Endothelial cell of umbilical vein (primary cell): ENCODE measurements around the gene CAMK2N2. TPM values are rescaled to one million over a fixed set of nuclear protein-coding genes. Genes with fewer than 3 reads are reported as not detected.

Experiments
- BruUV-seq: library from RNA; stranded (reverse); fragments of 400-500 nt; replicated peaks from 2 replicates; lab custom pipeline; 2021; lab: Mats Ljungman, UMichigan
- CTCF ChIA-PET: fragments of 300-600, 350-600 bp; sonication (Branson Sonifier 250); formaldehyde crosslinking; loops from one replicate; lab custom pipeline; 2021; ENCODE audit warnings: antibody characterized with exemption, inconsistent platforms; lab: Charles Lee
- POLR2A ChIA-PET: fragments of 300-600, 350-600 bp; sonication (Branson Sonifier 250); formaldehyde crosslinking; loops from one replicate; lab custom pipeline; 2021; ENCODE audit warnings: antibody characterized with exemption, inconsistent platforms; lab: Charles Lee
- DNase-seq: peaks from one replicate; pipeline ENCODE4 v3.0.0-alpha.2; 2011; ENCODE audit warnings: low read depth, low spot score
- FAIRE-seq: peaks from 2 replicates; lab custom pipeline; 2011; peaks lifted over from hg19 to GRCh38; lab: Jason Lieb, UNC
- H2AFZ ChIP-seq: 2 replicates; pipeline ENCODE4 v1.6.0; 2012; ENCODE audit warnings: low read depth, low read length, control low read depth, inconsistent platforms
- H3K27ac ChIP-seq: 2 replicates; pipeline ENCODE4 v1.5.1; 2011; ENCODE audit warnings: low read depth, mild to moderate bottlenecking, control low read depth, low read length, moderate library complexity; ENCODE audit not compliant: insufficient read depth
- H3K27me3 ChIP-seq, 2 experiments: 2 replicates each; pipeline versions ENCODE4 v1.6.0 to v1.6.1; 2011; ENCODE audit warnings: low read length in 2 of 2, mixed read lengths in 1 of 2; ENCODE audit not compliant: control insufficient read depth in 2 of 2, insufficient read depth in 2 of 2
- H3K36me3 ChIP-seq, 2 experiments: 2 replicates in 1 of 2; 3 replicates in 1 of 2; pipeline ENCODE4 v1.5.1; 2011; ENCODE audit warnings: low read length in 2 of 2, mild to moderate bottlenecking in 1 of 2, moderate library complexity in 1 of 2; ENCODE audit not compliant: control insufficient read depth in 2 of 2, insufficient read depth in 2 of 2; ENCODE audit errors: extremely low read depth in 1 of 2
- H3K4me1 ChIP-seq: 3 replicates; pipeline ENCODE4 v1.5.1; 2011; ENCODE audit warnings: mild to moderate bottlenecking, low read length; ENCODE audit not compliant: control insufficient read depth, insufficient read depth; ENCODE audit errors: extremely low read depth
- H3K4me2 ChIP-seq: 2 replicates; pipeline ENCODE4 v1.6.1; 2011; ENCODE audit warnings: low read length, control low read depth, mixed read lengths; ENCODE audit not compliant: insufficient read depth
- H3K4me3 ChIP-seq, 3 experiments: fragments of 200-600 bp in 1 of 3; sonication (generic), shearing (Covaris generic) in 1 of 3; replicated peaks in 1 of 3; 2 replicates each; pipeline ENCODE4 v1.5.1; 2011 to 2016; ENCODE audit warnings: control low read depth in 3 of 3, low read length in 3 of 3, mild to moderate bottlenecking in 2 of 3, inconsistent platforms in 1 of 3, low read depth in 1 of 3, moderate library complexity in 1 of 3; ENCODE audit not compliant: insufficient read depth in 1 of 3
- H3K79me2 ChIP-seq: 2 replicates; pipeline ENCODE4 v1.6.0; 2012; ENCODE audit warnings: low read length, inconsistent platforms; ENCODE audit not compliant: control insufficient read depth, insufficient read depth
- H3K9ac ChIP-seq: replicated peaks from 2 replicates; pipeline ENCODE3; 2011; ENCODE audit warnings: low read length, control low read depth; ENCODE audit not compliant: insufficient read depth; ENCODE audit errors: extremely low read depth
- H3K9me1 ChIP-seq: replicated peaks from 3 replicates; pipeline ENCODE4 v1.6.0; 2011; ENCODE audit warnings: mild to moderate bottlenecking, low read length; ENCODE audit not compliant: control insufficient read depth, insufficient read depth; ENCODE audit errors: extremely low read depth
- H3K9me3 ChIP-seq: replicated peaks from 2 replicates; pipeline ENCODE4 v1.5.1; 2012; ENCODE audit warnings: low read length, inconsistent platforms; ENCODE audit not compliant: control insufficient read depth, insufficient read depth
- H4K20me1 ChIP-seq: replicated peaks from 2 replicates; pipeline ENCODE3; 2011; ENCODE audit warnings: mild to moderate bottlenecking, low read length; ENCODE audit not compliant: control insufficient read depth, insufficient read depth; ENCODE audit errors: extremely low read depth
- EZH2 ChIP-seq: IDR thresholded peaks from 2 replicates; pipeline ENCODE4 v1.6.1; 2012; ENCODE audit warnings: borderline replicate concordance, low read depth, mild to moderate bottlenecking, moderate library complexity, low read length, inconsistent platforms; ENCODE audit not compliant: severe bottlenecking
- FOS ChIP-seq: IDR thresholded peaks from 2 replicates; pipeline ENCODE4 v1.6.1; 2011; ENCODE audit warnings: mild to moderate bottlenecking, low read length, moderate library complexity, borderline replicate concordance; ENCODE audit not compliant: insufficient read depth
- GATA2 ChIP-seq: IDR thresholded peaks from 2 replicates; pipeline ENCODE4 v1.7.0; 2011; ENCODE audit warnings: low read depth, mild to moderate bottlenecking, moderate library complexity, mixed read lengths, low read length; ENCODE audit not compliant: insufficient read length, insufficient read depth
- JUN ChIP-seq: IDR thresholded peaks from 2 replicates; pipeline ENCODE4 v1.6.1; 2011; ENCODE audit warnings: borderline replicate concordance, low read depth; ENCODE audit not compliant: insufficient read length, insufficient read depth
- MAX ChIP-seq: IDR thresholded peaks from 2 replicates; pipeline ENCODE4 v1.6.1; 2011; ENCODE audit not compliant: insufficient read depth, insufficient read length
- MYC ChIP-seq: IDR thresholded peaks from one replicate; pipeline ENCODE4 v1.6.1; 2011; ENCODE audit warnings: mild to moderate bottlenecking, low read depth, low read length
- POLR2A ChIP-seq: IDR thresholded peaks from 2 replicates; pipeline ENCODE4 v1.6.1; 2012; ENCODE audit warnings: low read depth, mild to moderate bottlenecking, control low read depth, low read length
- POLR2AphosphoS5 ChIP-seq: IDR thresholded peaks from 2 replicates; pipeline ENCODE4 v1.6.1; 2012; ENCODE audit warnings: low read depth, mild to moderate bottlenecking, control low read depth, low read length, moderate library complexity; ENCODE audit not compliant: insufficient read depth
- dilution Hi-C: fragments of 300-500 bp; cut with MboI; formaldehyde crosslinking; loops from one replicate; pipeline ENCODE4 v1.15.0; 2019; ENCODE audit warnings: low sequenced_read_pairs; ENCODE audit not compliant: extremely low pct_ligation_motif_present
- intact Hi-C: fragments of 100-400 bp; cut with micrococcal nuclease; formaldehyde crosslinking; loops from one replicate; pipeline ENCODE4 v1.10.0; 2022
- polyA plus RNA-seq, 4 experiments: library from polyadenylated mRNA; depleted of rRNA in 3 of 4; stranded (reverse) in 3 of 4; unstranded in 1 of 4; fragments of >200 nt; gene quantifications; 2 replicates each; pipeline versions ENCODE4 v1.2.1 to v1.2.3, GENCODE V29; 2011 to 2012; ENCODE audit warnings: missing spikeins in 1 of 4
- total RNA-seq: library from RNA; stranded (reverse); gene quantifications from 2 replicates; pipeline ENCODE4 v1.2.3, GENCODE V29; 2021
- TF ChIP-seq, protein P1 (sequence below), 2 donors: IDR thresholded peaks; 1 replicate in 1 of 2; 2 replicates in 1 of 2; pipeline ENCODE4 v1.5.1; 2011; ENCODE audit warnings: low read length in 2 of 2, mild to moderate bottlenecking in 2 of 2, moderate library complexity in 2 of 2, control low read depth in 1 of 2, inconsistent platforms in 1 of 2, low read depth in 1 of 2; ENCODE audit not compliant: insufficient read depth in 1 of 2; ENCODE audit errors: extremely low read depth in 1 of 2

Gene CAMK2N2
- total and polyA plus RNA-seq, 2 donors (not counting 3 experiments of a cell fraction or from before 2014, with no cell fraction given) = 0.11 TPM; not detected in 1

- no TSS peak for BruUV-seq
- intact Hi-C loops = no loop called here
- no peaks in the 10 kb centered on the region for H4K20me1 ChIP-seq
- no peak overlapping the region for H2AFZ ChIP-seq
- no peak overlapping the region for H3K4me3 ChIP-seq
- no peaks in the 10 kb centered on the region for H3K9me3 ChIP-seq
- POLR2A ChIA-PET = interaction anchor here (0.6 kb wide), 1 partner anchor 27 kb away, joined by 4 read pairs; no protein-coding TSS in a partner anchor
- CTCF ChIA-PET = no interaction called here
- no peak overlapping the region for H3K27ac ChIP-seq
- no peak overlapping the region for H3K4me2 ChIP-seq
- H3K9ac ChIP-seq = no peak overlapping the region
- no peaks in the 10 kb centered on the region for H3K36me3 ChIP-seq
- dilution Hi-C loops = no loop called here
- FAIRE-seq (no peak), DNase-seq (no peak)
- TF ChIP-seq JUN (no peak), EZH2 (no peak), MYC (no peak), FOS (no peak), POLR2A (no peak), POLR2AphosphoS5 (no peak), GATA2 (no peak), MAX (no peak)
- TF ChIP-seq, protein P1, sequence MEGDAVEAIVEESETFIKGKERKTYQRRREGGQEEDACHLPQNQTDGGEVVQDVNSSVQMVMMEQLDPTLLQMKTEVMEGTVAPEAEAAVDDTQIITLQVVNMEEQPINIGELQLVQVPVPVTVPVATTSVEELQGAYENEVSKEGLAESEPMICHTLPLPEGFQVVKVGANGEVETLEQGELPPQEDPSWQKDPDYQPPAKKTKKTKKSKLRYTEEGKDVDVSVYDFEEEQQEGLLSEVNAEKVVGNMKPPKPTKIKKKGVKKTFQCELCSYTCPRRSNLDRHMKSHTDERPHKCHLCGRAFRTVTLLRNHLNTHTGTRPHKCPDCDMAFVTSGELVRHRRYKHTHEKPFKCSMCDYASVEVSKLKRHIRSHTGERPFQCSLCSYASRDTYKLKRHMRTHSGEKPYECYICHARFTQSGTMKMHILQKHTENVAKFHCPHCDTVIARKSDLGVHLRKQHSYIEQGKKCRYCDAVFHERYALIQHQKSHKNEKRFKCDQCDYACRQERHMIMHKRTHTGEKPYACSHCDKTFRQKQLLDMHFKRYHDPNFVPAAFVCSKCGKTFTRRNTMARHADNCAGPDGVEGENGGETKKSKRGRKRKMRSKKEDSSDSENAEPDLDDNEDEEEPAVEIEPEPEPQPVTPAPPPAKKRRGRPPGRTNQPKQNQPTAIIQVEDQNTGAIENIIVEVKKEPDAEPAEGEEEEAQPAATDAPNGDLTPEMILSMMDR (IDR thresholded peaks at IDR 0.05; ENCODE audit: extremely low read depth in 1 of 2, insufficient read depth in 1 of 2, low read depth in 1 of 2, low read length in 2 of 2) = no peak
- no peaks in the 10 kb centered on the region for H3K79me2 ChIP-seq
- no peaks in the 10 kb centered on the region for H3K9me1 ChIP-seq
- H3K4me1 ChIP-seq = peaks cover 4% of the 10 kb centered on the region
- peaks cover 38 to 48% of the 10 kb centered on the region in 2 experiments for H3K27me3 ChIP-seq
These were observed 29.7 kb downstream of the CAMK2N2 start for GRCh38 chr3:184231671-184232070.
